Activated CD4-positive, alpha-beta T cell treated with anti-CD3 and anti-CD28 coated beads for 24 hours (primary cell): ENCODE measurements around the gene OTOS.

Source experiments
- DNase-seq, 2 donors: peaks; one replicate each; pipeline ENCODE4 v3.0.0-alpha.2; 2020; ENCODE audit warnings: low read depth in 2 of 2

Gene OTOS

GRCh38 chr2:240140511-240140910 is at the start of gene OTOS:
OTOS (minus strand) TSS chr2:240140658; CDS start chr2:240140326, 332 bp downstream.
- DNase-seq = no peak

GRCh38 chr2:240189686-240190085 is 49.2 kb upstream of the OTOS start:
- DNase-seq = no peak

- no peak for DNase-seq
Observed at GRCh38 chr2:240187989-240188590, 47.6 kb upstream of the OTOS start.

- DNase-seq = no peak
Observed at GRCh38 chr2:240186191-240186725, 45.8 kb upstream of the OTOS start.

- DNase-seq = no peak
Observed at GRCh38 chr2:240184656-240185055, 44.2 kb upstream of the OTOS start.

GRCh38 chr2:240183875-240184590 is 43.6 kb upstream of the OTOS start:
- no peak for DNase-seq

GRCh38 chr2:240183006-240183874 is 42.8 kb upstream of the OTOS start:
- no peak for DNase-seq

- no peak for DNase-seq
Observed at GRCh38 chr2:240182476-240182875, 42.0 kb upstream of the OTOS start.

GRCh38 chr2:240182001-240182400 is 41.5 kb upstream of the OTOS start:
- no peak for DNase-seq

- no peak for DNase-seq
Observed at GRCh38 chr2:240179941-240180666, 39.6 kb upstream of the OTOS start.

GRCh38 chr2:240179186-240179815 is 38.8 kb upstream of the OTOS start:
- no peak for DNase-seq

GRCh38 chr2:240178564-240178963 is 38.1 kb upstream of the OTOS start:
- DNase-seq = no peak

- DNase-seq = no peak
Observed at GRCh38 chr2:240174496-240174895, 34.0 kb upstream of the OTOS start.

- no peak for DNase-seq
Observed at GRCh38 chr2:240172071-240172895, 31.8 kb upstream of the OTOS start.

GRCh38 chr2:240170883-240171282 is 30.4 kb upstream of the OTOS start:
- no peak for DNase-seq

GRCh38 chr2:240170354-240170735 is 29.9 kb upstream of the OTOS start:
- no peak for DNase-seq

GRCh38 chr2:240169486-240170353 is 29.3 kb upstream of the OTOS start:
- no peak for DNase-seq

GRCh38 chr2:240168546-240169361 is 28.3 kb upstream of the OTOS start:
- no peak for DNase-seq
